ENCODE data around the gene MLLT3.

DNA sequence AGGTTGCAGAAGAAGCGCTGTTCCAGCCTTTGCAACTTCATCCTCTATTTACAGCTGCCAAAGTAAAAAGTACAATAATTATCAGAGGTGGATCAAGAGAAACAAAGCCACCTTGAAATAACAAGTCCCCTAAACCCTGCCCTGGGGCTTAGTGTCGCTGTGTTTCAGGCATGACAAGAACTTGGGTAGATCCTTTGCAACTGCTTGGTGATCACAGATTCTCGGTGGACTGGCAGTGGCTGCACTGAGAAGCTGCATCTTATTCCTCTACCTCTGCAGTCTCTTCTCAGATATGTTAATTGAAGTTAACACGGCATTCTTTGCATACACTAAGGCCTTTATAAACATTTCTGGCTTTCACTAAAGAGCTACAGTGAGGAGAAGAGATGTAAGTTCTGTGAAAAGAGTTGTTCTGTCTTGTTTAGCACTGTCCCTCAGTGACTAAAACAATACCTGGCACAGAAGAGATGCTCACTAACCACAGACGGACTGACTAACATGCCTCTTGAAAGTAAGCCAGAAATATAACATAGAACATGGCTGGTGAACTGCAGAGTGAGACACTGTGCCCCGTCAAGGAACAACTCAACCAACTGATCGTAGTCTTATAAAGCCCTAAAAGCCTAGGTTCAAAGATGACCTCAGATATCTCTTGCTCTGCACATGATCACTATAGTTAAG, 144.2 kb downstream of the MLLT3 start:
- TF ChIP-seq CTCF (IDR thresholded peaks at IDR 0.05) (no peak), POLR2A (IDR thresholded peaks at IDR 0.05) (no peak)

Data from testis (tissue), 2 donors.